Gastrocnemius medialis (tissue), 4 donors: Measurements from ENCODE around the gene YJU2. TPM values are rescaled to one million over a fixed set of nuclear protein-coding genes. Genes with fewer than 3 reads are reported as not detected.
"Not testable (repeated sequence)": the region's sequence is repeated elsewhere in the genome, so short reads cannot be mapped to it uniquely, and the experiment has no call there.

Experiments used
- ATAC-seq, 2 donors: fragments of 150-250 bp; one replicate each; pipeline ENCODE4 v1.9.1; 2016
- DNase-seq, 2 donors: peaks; one replicate each; pipeline ENCODE4 v3.0.0-alpha.2; 2019
- H3K27ac ChIP-seq, 4 donors: fragments of 200-600 bp; sonication (generic); 1 replicate in 1 of 4; 2 replicates in 3 of 4; pipeline ENCODE4 v1.5.1; 2016 to 2018; ENCODE audit warnings: mild to moderate bottlenecking in 2 of 4, moderate library complexity in 1 of 4
- H3K27me3 ChIP-seq, 3 donors: fragments of 200-600 bp; sonication (generic) in 2 of 3; 1 replicate in 1 of 3; 2 replicates in 2 of 3; pipeline versions ENCODE4 v1.5.1 to v1.6.0; 2016 to 2019; ENCODE audit warnings: mild to moderate bottlenecking in 1 of 3, moderate library complexity in 1 of 3
- H3K36me3 ChIP-seq, 2 donors: fragments of 200-600 bp; sonication (generic) in 1 of 2; one replicate each; pipeline ENCODE4 v1.5.1; 2017 to 2018
- H3K4me1 ChIP-seq, 2 donors: fragments of 200-600 bp; sonication (generic) in 1 of 2; one replicate each; pipeline ENCODE4 v1.5.1; 2016 to 2017; ENCODE audit warnings: mild to moderate bottlenecking in 2 of 2
- H3K4me3 ChIP-seq, 4 donors: fragments of 200-600 bp; sonication (generic) in 3 of 4; 1 replicate in 1 of 4; 2 replicates in 3 of 4; pipeline ENCODE4 v1.5.1; 2016 to 2019; ENCODE audit warnings: mild to moderate bottlenecking in 2 of 4
- H3K9me3 ChIP-seq, 3 donors: fragments of 200-600 bp; sonication (generic) in 2 of 3; 1 replicate in 1 of 3; 2 replicates in 2 of 3; pipeline ENCODE4 v1.5.1; 2016 to 2019
- POLR2A ChIP-seq, 2 donors: fragments of 450-650 bp; IDR thresholded peaks; one replicate each; pipeline ENCODE4 v1.6.1; 2017; ENCODE audit warnings: antibody characterized with exemption in 2 of 2, mild to moderate bottlenecking in 2 of 2, moderate library complexity in 2 of 2
- in situ Hi-C, 4 donors: fragments of 200-750 bp; cut with MboI; loops; one replicate each; pipeline versions ENCODE4 v1.15.0 to v1.8.0; 2017; ENCODE audit warnings: low sequenced_read_pairs in 4 of 4
- intact Hi-C: fragments of 100-400 bp; cut with DNase I; formaldehyde crosslinking; loops from one replicate; pipeline ENCODE4 v1.15.1; 2023; ENCODE audit warnings: low total_unique reads
- total RNA-seq, 4 donors: library from RNA; depleted of rRNA; stranded (reverse); fragments of >200 nt; gene quantifications; one replicate each; pipeline versions ENCODE4 v1.1.0 to v1.2.3, GENCODE V29; 2016
- TF ChIP-seq, protein P1 (sequence below), 5 experiments: fragments of 450-650 bp in 3 of 5; fragments of 200-600 bp in 2 of 5; sonication (generic) in 2 of 5; IDR thresholded peaks in 4 of 5; conservative IDR thresholded peaks in 1 of 5; 1 replicate in 4 of 5; 2 replicates in 1 of 5; pipeline ENCODE4 v1.5.1; 2016 to 2019; ENCODE audit warnings: antibody characterized with exemption in 5 of 5, mild to moderate bottlenecking in 3 of 5, moderate library complexity in 3 of 5

YJU2 gene
- total RNA-seq, 4 donors from 2014 or later, result 13.5 to 37.8 (median 19.9) TPM

DNA sequence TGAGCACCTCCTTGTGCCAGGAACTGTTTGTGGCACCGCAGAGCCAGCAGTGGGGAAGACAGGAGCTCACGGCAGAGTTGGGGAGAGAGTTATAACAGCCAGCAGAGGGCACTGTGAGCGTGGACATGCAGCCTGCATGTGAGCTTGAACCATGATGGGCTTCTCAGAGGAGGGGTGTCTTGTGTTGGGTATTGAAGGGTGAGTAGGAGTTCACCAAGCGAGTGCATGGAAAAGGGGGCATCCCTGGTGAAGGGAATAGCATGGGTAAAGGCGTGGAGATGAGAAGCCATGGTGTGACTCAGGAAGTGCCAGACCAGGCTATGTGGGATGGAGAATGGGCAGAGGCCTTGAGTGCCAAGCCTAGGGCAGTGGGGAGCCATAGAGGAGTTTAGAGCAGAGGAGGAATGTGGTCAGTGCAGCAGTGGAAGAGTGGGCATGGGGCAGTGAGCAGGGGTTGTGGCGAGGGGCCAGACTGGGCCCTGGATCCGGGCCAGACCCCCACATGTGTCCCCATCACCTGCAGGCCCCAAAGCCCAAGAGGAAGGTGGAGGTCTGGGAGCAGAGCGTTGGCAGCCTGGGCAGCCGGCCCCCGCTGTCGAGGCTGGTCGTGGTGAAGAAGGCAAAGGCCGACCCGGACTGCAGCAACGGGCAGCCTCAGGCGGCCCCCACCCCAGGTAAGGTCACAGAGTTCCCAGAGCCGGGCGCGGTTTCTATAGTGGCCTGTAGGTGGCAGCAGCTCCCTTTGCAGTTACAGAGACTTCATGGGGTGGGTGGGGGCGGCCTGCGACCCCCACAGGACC lies 20.4 kb downstream of the YJU2 start:
- DNase-seq, result peak in 1 of 2 donors; percentile 7
- intact Hi-C loops (loop anchor here (1.0 to 5.0 kb wide), 2 partner anchors 86 to 135 kb away; partner anchors contain the start of genes CHAF1A and SH3GL1), in situ Hi-C loops (loop anchor here in 3 of 4 donors (10.0 to 25.0 kb wide), 4 partner anchors 88 to 370 kb away; partner anchors contain the start of genes CHAF1A (in 1 of the 3), SH3GL1 (in 1 of the 3) and TNFAIP8L1 (in 1 of the 3))
- Histone ChIP-seq H3K27me3 (no peaks in the 10 kb centered on the region), H3K27ac (no peak overlapping the region), H3K36me3 (peaks cover 0 to 72% of the 10 kb centered on the region in 2 donors), H3K9me3 (no peaks in the 10 kb centered on the region), H3K4me3 (no peak overlapping the region), H3K4me1 (no peaks in the 10 kb centered on the region)
- no peak for TF ChIP-seq POLR2A (IDR thresholded peaks at IDR 0.05)
- TF ChIP-seq, protein P1, sequence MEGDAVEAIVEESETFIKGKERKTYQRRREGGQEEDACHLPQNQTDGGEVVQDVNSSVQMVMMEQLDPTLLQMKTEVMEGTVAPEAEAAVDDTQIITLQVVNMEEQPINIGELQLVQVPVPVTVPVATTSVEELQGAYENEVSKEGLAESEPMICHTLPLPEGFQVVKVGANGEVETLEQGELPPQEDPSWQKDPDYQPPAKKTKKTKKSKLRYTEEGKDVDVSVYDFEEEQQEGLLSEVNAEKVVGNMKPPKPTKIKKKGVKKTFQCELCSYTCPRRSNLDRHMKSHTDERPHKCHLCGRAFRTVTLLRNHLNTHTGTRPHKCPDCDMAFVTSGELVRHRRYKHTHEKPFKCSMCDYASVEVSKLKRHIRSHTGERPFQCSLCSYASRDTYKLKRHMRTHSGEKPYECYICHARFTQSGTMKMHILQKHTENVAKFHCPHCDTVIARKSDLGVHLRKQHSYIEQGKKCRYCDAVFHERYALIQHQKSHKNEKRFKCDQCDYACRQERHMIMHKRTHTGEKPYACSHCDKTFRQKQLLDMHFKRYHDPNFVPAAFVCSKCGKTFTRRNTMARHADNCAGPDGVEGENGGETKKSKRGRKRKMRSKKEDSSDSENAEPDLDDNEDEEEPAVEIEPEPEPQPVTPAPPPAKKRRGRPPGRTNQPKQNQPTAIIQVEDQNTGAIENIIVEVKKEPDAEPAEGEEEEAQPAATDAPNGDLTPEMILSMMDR (IDR thresholded peaks at IDR 0.05 in 4 of 5, conservative IDR thresholded peaks at IDR 0.05 in 1 of 5), result peak; percentile 76 to 90 (median 78)
- peak in 1 of 2 donors; percentile 44 for ATAC-seq

DNA sequence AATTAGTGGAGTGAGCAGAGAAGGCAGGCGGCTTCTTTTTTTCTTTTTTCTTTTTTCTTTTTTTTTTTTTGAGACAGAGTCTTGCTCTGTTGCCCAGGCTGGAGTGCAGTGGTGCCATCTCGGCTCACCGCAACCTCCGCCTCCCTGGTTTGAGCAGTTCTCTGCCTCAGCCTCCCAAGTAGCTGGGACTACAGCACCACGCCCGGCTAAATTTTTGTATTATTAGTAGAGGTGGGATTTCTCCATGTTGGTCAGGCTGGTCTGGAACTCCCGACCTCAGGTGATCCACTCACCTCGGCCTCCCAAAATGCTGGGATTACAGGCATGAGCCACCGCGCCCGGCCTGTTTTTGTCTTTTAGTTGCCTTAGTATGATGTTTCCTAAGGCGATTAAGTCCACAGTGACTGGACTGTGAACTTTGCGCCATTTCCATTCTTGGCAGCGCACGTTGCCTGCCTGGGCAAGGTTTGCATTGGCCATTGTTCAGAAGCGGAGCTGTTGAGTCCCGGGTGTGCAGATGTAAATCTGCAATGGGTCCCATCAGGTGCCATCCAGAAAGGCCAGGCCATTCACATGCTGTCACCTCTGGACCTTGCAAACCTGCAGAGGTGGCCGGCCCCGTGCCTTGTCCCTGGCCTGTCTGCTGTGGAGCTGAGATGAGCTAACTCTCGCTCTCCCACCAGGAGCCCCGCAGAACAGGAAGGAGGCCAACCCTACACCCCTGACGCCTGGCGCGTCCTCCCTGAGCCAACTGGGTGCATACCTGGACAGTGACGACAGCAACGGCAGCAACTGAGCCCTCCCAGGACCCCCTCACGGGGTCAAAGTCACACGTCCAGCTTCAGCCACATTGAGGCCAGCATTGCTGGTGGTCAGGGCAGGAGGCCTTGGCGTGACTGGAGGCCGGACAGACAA lies 21.3 kb downstream of the YJU2 start:
- Histone ChIP-seq H3K9me3 (no peaks in the 10 kb centered on the region), H3K4me3 (no peak overlapping the region), H3K36me3 (peaks cover 0 to 64% of the 10 kb centered on the region in 2 donors), H3K27me3 (no peaks in the 10 kb centered on the region), H3K27ac (no peak overlapping the region), H3K4me1 (no peaks in the 10 kb centered on the region)
- ATAC-seq (no peak), DNase-seq (no peak)
- in situ Hi-C loops, result loop anchor here in 3 of 4 donors (10.0 to 25.0 kb wide), 4 partner anchors 87 to 369 kb away; partner anchors contain the start of genes CHAF1A (in 1 of the 3), SH3GL1 (in 1 of the 3) and TNFAIP8L1 (in 1 of the 3)
- TF ChIP-seq, protein P1 (IDR thresholded peaks at IDR 0.05 in 4 of 5, conservative IDR thresholded peaks at IDR 0.05 in 1 of 5), result no peak
- TF ChIP-seq POLR2A (IDR thresholded peaks at IDR 0.05), result no peak
- intact Hi-C loops, result loop anchor here (1.0 to 5.0 kb wide), 2 partner anchors 85 to 134 kb away; partner anchors contain the start of genes CHAF1A and SH3GL1

GRCh38 chr19:4268816-4269430 lies 22.0 kb downstream of the YJU2 start:
- Histone ChIP-seq H3K27me3 (no peaks in the 10 kb centered on the region), H3K9me3 (no peaks in the 10 kb centered on the region), H3K27ac (no peak overlapping the region), H3K4me1 (no peaks in the 10 kb centered on the region), H3K4me3 (no peak overlapping the region), H3K36me3 (peaks cover 0 to 60% of the 10 kb centered on the region in 2 donors)
- intact Hi-C loops (loop anchor here (5.0 kb wide), 1 partner anchor 133 kb away; the partner anchor contains the start of genes CHAF1A and SH3GL1), in situ Hi-C loops (loop anchor here in 3 of 4 donors (10.0 to 25.0 kb wide), 4 partner anchors 86 to 368 kb away; partner anchors contain the start of genes CHAF1A (in 1 of the 3), SH3GL1 (in 1 of the 3) and TNFAIP8L1 (in 1 of the 3))
- TF ChIP-seq, protein P1 (IDR thresholded peaks at IDR 0.05 in 4 of 5, conservative IDR thresholded peaks at IDR 0.05 in 1 of 5), result no peak
- no peak for TF ChIP-seq POLR2A (IDR thresholded peaks at IDR 0.05)
- DNase-seq (no peak), ATAC-seq (no peak)

- ATAC-seq, result no peak
- TF ChIP-seq, protein P1 (IDR thresholded peaks at IDR 0.05 in 4 of 5, conservative IDR thresholded peaks at IDR 0.05 in 1 of 5), result no peak
- no peak for TF ChIP-seq POLR2A (IDR thresholded peaks at IDR 0.05)
- H3K36me3 ChIP-seq, result peaks cover 0 to 30% of the 10 kb centered on the region in 2 donors
- no peaks in the 10 kb centered on the region for H3K4me1 ChIP-seq
- in situ Hi-C loops, result loop anchor here in 3 of 4 donors (25.0 kb wide), 3 partner anchors 139 to 364 kb away; partner anchors contain the start of genes CHAF1A (in 1 of the 3), SH3GL1 (in 1 of the 3) and TNFAIP8L1 (in 1 of the 3)
- H3K9me3 ChIP-seq, result no peaks in the 10 kb centered on the region
- no peak overlapping the region for H3K27ac ChIP-seq
- intact Hi-C loops, result no loop called here
- no peak for DNase-seq
- no peak overlapping the region for H3K4me3 ChIP-seq
- H3K27me3 ChIP-seq, result peaks cover 0 to 2% (median 0%) of the 10 kb centered on the region in 3 donors
These were observed 26.0 kb downstream of the YJU2 start for GRCh38 chr19:4272894-4273293.

DNA sequence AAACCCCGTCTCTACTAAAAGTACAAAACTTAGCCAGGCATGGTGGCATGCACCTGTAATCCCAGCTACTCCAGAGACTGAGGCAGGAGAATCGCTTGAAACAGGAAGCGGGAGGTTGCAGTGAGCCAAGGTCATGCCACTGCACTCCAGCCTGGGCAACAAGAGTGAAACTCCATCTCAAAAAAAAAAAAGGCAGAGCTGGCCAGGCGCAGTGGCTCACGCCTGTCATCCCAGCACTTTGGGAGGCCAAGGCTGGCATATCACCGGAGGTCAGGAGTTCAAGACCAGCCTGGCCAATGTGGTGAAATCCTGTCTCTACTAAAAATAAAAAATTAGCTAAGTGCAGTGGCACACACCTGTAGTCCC lies 27.4 kb downstream of the YJU2 start:
- H3K27ac ChIP-seq, intact Hi-C loops, ATAC-seq, H3K9me3 ChIP-seq, H3K4me3 ChIP-seq, DNase-seq, H3K4me1 ChIP-seq: not testable (repeated sequence)
- in situ Hi-C loops, result loop anchor here in 3 of 4 donors (25.0 kb wide), 3 partner anchors 138 to 363 kb away; partner anchors contain the start of genes CHAF1A (in 1 of the 3), SH3GL1 (in 1 of the 3) and TNFAIP8L1 (in 1 of the 3)
- Histone ChIP-seq H3K36me3 (peaks cover 0 to 17% of the 10 kb centered on the region in 2 donors), H3K27me3 (peaks cover 11 to 13% (median 13%) of the 10 kb centered on the region in 3 donors)
